Stomach (tissue), 19 donors: ENCODE data around the gene GALE. TPM values are rescaled to one million over a fixed set of nuclear protein-coding genes. Genes with fewer than 3 reads are reported as not detected.
A peak's percentile ranks its signal among the peaks of the same experiment; 100 is the strongest.
"Not testable (repeated sequence)": the region's sequence is repeated elsewhere in the genome, so short reads cannot be mapped to it uniquely, and the experiment has no call there.

ENCODE experiments used
- DNase-seq, 2 donors: peaks; one replicate each; pipeline versions ENCODE4 v3.0.0 to v3.0.0-alpha.2; 2013 to 2019
- H3K27ac ChIP-seq, 5 donors: fragments of 200-600 bp in 4 of 5; sonication (generic) in 4 of 5; one replicate each; pipeline ENCODE4 v1.5.1; 2013 to 2019; ENCODE audit warnings: mild to moderate bottlenecking in 1 of 5, moderate library complexity in 1 of 5
- H3K27me3 ChIP-seq, 3 donors: fragments of 200-600 bp; sonication (generic); one replicate each; pipeline ENCODE4 v1.5.1; 2017 to 2019; ENCODE audit warnings: mixed run types in 1 of 3
- H3K36me3 ChIP-seq, 4 donors: fragments of 200-600 bp; sonication (generic); 1 replicate in 3 of 4; 2 replicates in 1 of 4; pipeline ENCODE4 v1.5.1; 2016 to 2019
- H3K4me1 ChIP-seq, 4 donors: fragments of 200-600 bp; sonication (generic); one replicate each; pipeline ENCODE4 v1.5.1; 2016 to 2019
- H3K4me3 ChIP-seq, 4 donors: fragments of 200-600 bp; sonication (generic) in 3 of 4; one replicate each; pipeline ENCODE4 v1.5.1; 2016 to 2019; ENCODE audit warnings: mild to moderate bottlenecking in 1 of 4
- H3K9me3 ChIP-seq, 4 donors: fragments of 200-600 bp; sonication (generic); one replicate each; pipeline ENCODE4 v1.5.1; 2016 to 2019
- EP300 ChIP-seq: sonication (generic); formaldehyde crosslinking; IDR thresholded peaks from one replicate; pipeline ENCODE4 v1.6.1; 2017; ENCODE audit warnings: antibody characterized with exemption
- POLR2A ChIP-seq, 4 donors: fragments of 450-650 bp; IDR thresholded peaks; one replicate each; pipeline ENCODE4 v1.6.1; 2016; ENCODE audit warnings: antibody characterized with exemption in 4 of 4, control low read depth in 2 of 4, mild to moderate bottlenecking in 1 of 4, moderate library complexity in 1 of 4
- POLR2AphosphoS5 ChIP-seq, 3 donors: sonication (generic); formaldehyde crosslinking; IDR thresholded peaks; one replicate each; pipeline ENCODE4 v1.6.1; 2016; ENCODE audit warnings: antibody characterized with exemption in 3 of 3
- WGBS, 5 donors: extraction: QIAGEN DNeasy Blood & Tissue Kit in 3 of 5; methylation state at CpG; one replicate each; pipeline versions ENCODE4 v1.1.5 to v1.1.7; 2013 to 2018; 5-methylcytosine and 5-hydroxymethylcytosine counted together
- intact Hi-C: fragments of 100-400 bp; cut with DNase I; formaldehyde crosslinking; loops from one replicate; pipeline ENCODE4 v1.15.1; 2023; ENCODE audit warnings: low total_unique reads
- long read RNA-seq, 10 donors: transcript quantifications; one replicate each; lab custom pipeline, GENCODE V29; 2026
- polyA plus RNA-seq, 3 donors: library from polyadenylated mRNA; stranded (reverse); fragments of 200-250 nt; gene quantifications; one replicate each; pipeline ENCODE4 v1.2.3, GENCODE V29; 2013
- total RNA-seq, 5 donors: library from RNA; depleted of rRNA; stranded (reverse); fragments of >200 nt; gene quantifications; one replicate each; pipeline versions ENCODE4 v1.1.0 to v1.2.3, GENCODE V29; 2014 to 2016
- TF ChIP-seq, protein P1 (sequence below), 7 experiments: fragments of 450-650 bp in 4 of 7; fragments of 200-600 bp in 3 of 7; sonication (generic) in 3 of 7; IDR thresholded peaks; one replicate each; pipeline ENCODE4 v1.5.1; 2016 to 2019; ENCODE audit warnings: antibody characterized with exemption in 7 of 7, control low read depth in 2 of 7, mild to moderate bottlenecking in 1 of 7
- donor health status: healthy with polysubstance abuse.
- donor health status: Bipolar disorder and iron deficiency.
- donor health status: healthy.

GALE gene
- total RNA-seq (100 to 1,000 TPM in 3 of 5 donors, 10 to 100 TPM in 2; 34.4 to 401 (median 134) TPM), polyA plus RNA-seq (100 to 1,000 TPM; 107 to 443 (median 165) TPM)
- long read RNA-seq, donor 1, transcript GALE-216 (12 exons, 1,566 nt): major isoform, 6 of 7 reads
- long read RNA-seq, donor 1, partial matches to known transcripts: 0 of 7 reads
- long read RNA-seq, donor 1, other reads (novel, unspliced or antisense): 0 of 7 reads
- long read RNA-seq, donor 2, transcript GALE-216 (12 exons, 1,566 nt): major isoform, 7 of 9 reads
- long read RNA-seq, donor 2, partial matches to known transcripts: 0 of 9 reads
- long read RNA-seq, donor 2, other reads (novel, unspliced or antisense): 0 of 9 reads
- long read RNA-seq, donor 3, partial matches to known transcripts: 12 of 19 reads
- long read RNA-seq, donor 3, other reads (novel, unspliced or antisense): 0 of 19 reads
- long read RNA-seq, donor 4, partial matches to known transcripts: 0 of 1 reads
- long read RNA-seq, donor 4, other reads (novel, unspliced or antisense): 0 of 1 reads
- long read RNA-seq, donor 5, partial matches to known transcripts: 0 of 6 reads
- long read RNA-seq, donor 5, other reads (novel, unspliced or antisense): 0 of 6 reads
- long read RNA-seq, donor 6: 0 reads
- long read RNA-seq, donor 7, transcript GALE-216 (12 exons, 1,566 nt): major isoform, 11 of 26 reads
- long read RNA-seq, donor 7, partial matches to known transcripts: 15 of 26 reads
- long read RNA-seq, donor 7, other reads (novel, unspliced or antisense): 0 of 26 reads
- long read RNA-seq, donor 8, transcript GALE-216 (12 exons, 1,566 nt): major isoform, 9 of 25 reads
- long read RNA-seq, donor 8, partial matches to known transcripts: 15 of 25 reads
- long read RNA-seq, donor 8, other reads (novel, unspliced or antisense): 0 of 25 reads
- long read RNA-seq, donor 9, transcript GALE-216 (12 exons, 1,566 nt): major isoform, 7 of 13 reads
- long read RNA-seq, donor 9, partial matches to known transcripts: 0 of 13 reads
- long read RNA-seq, donor 9, other reads (novel, unspliced or antisense): 0 of 13 reads
- long read RNA-seq, donor 10, transcript GALE-216 (12 exons, 1,566 nt): major isoform, 5 of 14 reads
- long read RNA-seq, donor 10, partial matches to known transcripts: 9 of 14 reads
- long read RNA-seq, donor 10, other reads (novel, unspliced or antisense): 0 of 14 reads

- H3K27me3 ChIP-seq: no peaks in the 10 kb centered on the region
- H3K4me3 ChIP-seq: peak within 1 kb of the TSS; percentile 72 to 88 (median 84)
- peaks cover 47 to 60% (median 54%) of the 10 kb centered on the region in 4 donors for H3K4me1 ChIP-seq
- no peaks in the 10 kb centered on the region for H3K9me3 ChIP-seq
- peaks cover 10 to 58% (median 41%) of the 10 kb centered on the region in 4 donors for H3K36me3 ChIP-seq
- WGBS, 5 donors: 0 to 2% (median 0%) methylated on average over 39 to 82 of the region's 82 CpGs
- intact Hi-C loops: no loop called here
- peak; percentile 98 to 99 for DNase-seq
- peak within 1 kb of the TSS; percentile 91 to 98 (median 96) for H3K27ac ChIP-seq
- peak; percentile 92 to 99 (median 93) for TF ChIP-seq POLR2AphosphoS5 (IDR thresholded peaks at IDR 0.05)
- peak in 1 of 4 donors; percentile 31 for TF ChIP-seq POLR2A (IDR thresholded peaks at IDR 0.05)
- TF ChIP-seq EP300: no peak
- TF ChIP-seq, protein P1, sequence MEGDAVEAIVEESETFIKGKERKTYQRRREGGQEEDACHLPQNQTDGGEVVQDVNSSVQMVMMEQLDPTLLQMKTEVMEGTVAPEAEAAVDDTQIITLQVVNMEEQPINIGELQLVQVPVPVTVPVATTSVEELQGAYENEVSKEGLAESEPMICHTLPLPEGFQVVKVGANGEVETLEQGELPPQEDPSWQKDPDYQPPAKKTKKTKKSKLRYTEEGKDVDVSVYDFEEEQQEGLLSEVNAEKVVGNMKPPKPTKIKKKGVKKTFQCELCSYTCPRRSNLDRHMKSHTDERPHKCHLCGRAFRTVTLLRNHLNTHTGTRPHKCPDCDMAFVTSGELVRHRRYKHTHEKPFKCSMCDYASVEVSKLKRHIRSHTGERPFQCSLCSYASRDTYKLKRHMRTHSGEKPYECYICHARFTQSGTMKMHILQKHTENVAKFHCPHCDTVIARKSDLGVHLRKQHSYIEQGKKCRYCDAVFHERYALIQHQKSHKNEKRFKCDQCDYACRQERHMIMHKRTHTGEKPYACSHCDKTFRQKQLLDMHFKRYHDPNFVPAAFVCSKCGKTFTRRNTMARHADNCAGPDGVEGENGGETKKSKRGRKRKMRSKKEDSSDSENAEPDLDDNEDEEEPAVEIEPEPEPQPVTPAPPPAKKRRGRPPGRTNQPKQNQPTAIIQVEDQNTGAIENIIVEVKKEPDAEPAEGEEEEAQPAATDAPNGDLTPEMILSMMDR (IDR thresholded peaks at IDR 0.05): no peak
These were observed at the start of gene GALE for GRCh38 chr1:23800400-23801337. TSS of gene GALE (minus strand) at chr1:23800754. CDS start at chr1:23799007, 1,747 bp downstream.

DNA sequence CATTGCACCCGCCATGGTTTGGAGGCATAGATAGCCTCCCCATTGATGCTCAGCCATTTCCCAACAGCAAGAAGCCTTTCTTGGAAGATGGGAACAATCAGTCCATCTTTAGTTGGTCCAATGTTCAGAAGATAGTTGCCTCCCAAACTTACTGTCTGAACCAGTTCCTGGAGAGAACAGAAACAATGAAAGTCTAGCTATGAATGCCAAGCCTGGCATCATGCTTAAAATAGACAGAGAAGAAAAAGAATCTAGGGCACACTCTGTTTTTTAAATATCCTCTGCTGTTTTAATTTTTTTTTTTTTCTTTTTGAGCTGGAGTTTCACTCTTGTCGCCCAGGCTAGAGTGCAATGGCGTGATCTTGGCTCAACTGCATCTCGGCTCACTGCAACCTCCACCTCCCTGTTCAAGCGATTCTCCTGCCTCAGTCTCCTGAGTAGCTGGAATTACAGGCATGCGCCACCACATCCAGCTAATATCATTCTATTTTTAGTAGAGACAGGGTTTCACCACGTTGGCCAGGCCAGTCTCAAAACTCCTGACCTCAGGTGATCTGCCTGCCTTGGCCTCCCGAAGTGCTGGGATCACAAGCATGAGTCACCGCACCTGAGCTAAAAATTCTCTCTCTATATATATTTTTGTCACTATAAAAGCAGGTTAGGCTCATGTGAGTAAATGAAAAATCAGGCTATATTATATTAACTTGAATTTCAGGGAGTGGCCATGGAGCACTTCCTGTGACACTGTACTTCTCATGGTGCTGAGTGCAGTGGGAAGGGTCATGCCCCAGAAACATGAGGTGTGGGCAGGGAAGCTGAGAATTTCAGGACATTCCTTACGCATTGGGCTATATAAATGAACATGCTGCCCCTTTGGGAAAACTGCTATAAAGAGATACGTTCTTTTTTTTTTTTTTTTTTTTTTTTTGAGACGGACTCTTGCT is 48.4 kb upstream of the GALE start:
- H3K4me3 ChIP-seq: no peak overlapping the region
- peaks cover 35 to 74% (median 66%) of the 10 kb centered on the region in 4 donors for H3K36me3 ChIP-seq
- no peaks in the 10 kb centered on the region for H3K4me1 ChIP-seq
- no peak for DNase-seq
- peaks cover 0 to 6% (median 2%) of the 10 kb centered on the region in 4 donors for H3K9me3 ChIP-seq
- H3K27ac ChIP-seq: no peak overlapping the region
- no peaks in the 10 kb centered on the region for H3K27me3 ChIP-seq
- TF ChIP-seq POLR2A (IDR thresholded peaks at IDR 0.05) (no peak), EP300 (no peak), POLR2AphosphoS5 (IDR thresholded peaks at IDR 0.05) (no peak)
- TF ChIP-seq, protein P1 (IDR thresholded peaks at IDR 0.05): no peak
- intact Hi-C loops: no loop called here
- WGBS, 5 donors: 84 to 94% (median 89%) methylated on average over 11 to 12 of the region's 12 CpGs

DNA sequence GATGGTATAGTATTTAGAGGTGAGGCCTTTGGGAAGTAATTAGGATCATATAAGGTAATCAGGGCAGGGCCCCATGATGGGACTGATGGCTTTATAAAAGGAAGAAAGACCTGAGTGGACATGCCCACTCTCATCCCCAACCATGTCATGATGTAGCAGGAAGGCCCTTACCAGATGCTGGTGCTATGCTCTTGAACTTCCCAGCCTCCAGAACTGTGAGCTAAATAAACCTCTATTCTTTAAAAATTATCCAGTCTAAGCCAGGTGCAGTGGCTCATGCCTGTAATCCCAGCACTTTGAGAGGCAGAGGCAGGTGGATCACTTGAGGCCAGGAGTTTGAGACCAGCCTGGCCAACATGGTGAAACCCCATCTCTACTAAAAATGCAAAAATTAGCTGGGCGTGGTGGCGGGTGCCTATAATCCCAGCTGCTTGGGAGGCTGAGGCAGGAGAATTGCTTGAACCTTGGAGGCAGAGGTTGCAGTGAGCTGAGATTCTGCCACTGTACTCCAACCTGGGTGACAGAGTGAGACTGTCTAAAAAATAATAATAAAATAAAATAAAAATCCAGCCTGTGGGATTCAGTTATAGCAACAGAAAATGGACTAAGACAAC is 47.0 kb upstream of the GALE start:
- H3K36me3 ChIP-seq: peaks cover 35 to 69% (median 67%) of the 10 kb centered on the region in 4 donors
- WGBS, 5 donors: 90 to 100% (median 96%) methylated on average over 2 of the region's 2 CpGs
- H3K27me3 ChIP-seq, H3K4me3 ChIP-seq, intact Hi-C loops, H3K27ac ChIP-seq, DNase-seq, H3K4me1 ChIP-seq, H3K9me3 ChIP-seq: not testable (repeated sequence)
